A549 treated with ZK216348 at 1 μM for 4 hours (cell line): ENCODE measurements around the gene CHCHD5. TPM values are rescaled to one million over a fixed set of nuclear protein-coding genes. Genes with fewer than 3 reads are reported as not detected.

Experiments
- total RNA-seq: library from RNA; stranded (reverse); fragments of 200-300 nt; extraction: Qiagen RNA extraction; gene quantifications from 5 replicates; pipeline ENCODE4 v1.2.3, GENCODE V29; 2022; ENCODE audit warnings: low read depth

The CHCHD5 gene
- 52.6 to 67.5 TPM (median 61.6 TPM) in 5 replicates for total RNA-seq

DNA sequence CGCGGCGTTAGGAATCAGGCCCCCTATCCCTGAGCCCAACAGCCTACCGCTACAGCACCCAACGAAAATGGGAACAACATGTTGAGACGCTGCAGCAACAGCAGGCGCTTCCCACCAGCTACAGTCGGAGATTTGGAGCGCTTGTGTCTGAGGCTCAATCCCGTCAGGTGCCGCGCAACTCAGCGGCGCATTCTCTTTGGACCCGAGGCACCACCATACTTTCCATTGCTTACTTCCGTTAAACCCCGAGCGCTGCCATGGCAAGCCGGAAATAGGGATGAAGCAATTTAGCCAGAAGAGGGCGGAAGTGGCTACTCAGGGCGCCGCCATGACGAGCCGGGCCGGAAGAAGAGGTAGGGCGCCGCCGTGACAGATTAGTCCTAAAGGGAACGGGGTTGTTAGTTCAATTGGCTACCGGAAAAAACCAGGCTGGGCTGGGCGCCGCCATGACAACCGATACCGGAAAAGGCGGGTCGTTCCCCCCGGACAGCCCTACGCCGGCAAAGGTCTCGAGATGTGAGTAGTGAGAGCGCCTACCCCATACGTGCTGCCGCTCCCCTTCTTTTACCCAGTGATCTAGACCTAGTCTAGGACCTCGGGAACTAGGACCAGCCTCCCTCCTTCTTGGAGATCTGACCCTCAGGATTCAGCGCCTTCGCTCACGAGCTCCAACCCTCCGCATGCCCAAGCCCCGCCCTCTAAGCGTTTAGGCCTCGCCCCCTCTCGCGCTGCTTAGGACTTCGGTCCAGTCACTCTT, at the start of gene CHCHD5:
CHCHD5 (plus strand) TSS at position 476 of the 757 bp plus-strand sequence; CDS start at position 515, 39 bp downstream.

DNA sequence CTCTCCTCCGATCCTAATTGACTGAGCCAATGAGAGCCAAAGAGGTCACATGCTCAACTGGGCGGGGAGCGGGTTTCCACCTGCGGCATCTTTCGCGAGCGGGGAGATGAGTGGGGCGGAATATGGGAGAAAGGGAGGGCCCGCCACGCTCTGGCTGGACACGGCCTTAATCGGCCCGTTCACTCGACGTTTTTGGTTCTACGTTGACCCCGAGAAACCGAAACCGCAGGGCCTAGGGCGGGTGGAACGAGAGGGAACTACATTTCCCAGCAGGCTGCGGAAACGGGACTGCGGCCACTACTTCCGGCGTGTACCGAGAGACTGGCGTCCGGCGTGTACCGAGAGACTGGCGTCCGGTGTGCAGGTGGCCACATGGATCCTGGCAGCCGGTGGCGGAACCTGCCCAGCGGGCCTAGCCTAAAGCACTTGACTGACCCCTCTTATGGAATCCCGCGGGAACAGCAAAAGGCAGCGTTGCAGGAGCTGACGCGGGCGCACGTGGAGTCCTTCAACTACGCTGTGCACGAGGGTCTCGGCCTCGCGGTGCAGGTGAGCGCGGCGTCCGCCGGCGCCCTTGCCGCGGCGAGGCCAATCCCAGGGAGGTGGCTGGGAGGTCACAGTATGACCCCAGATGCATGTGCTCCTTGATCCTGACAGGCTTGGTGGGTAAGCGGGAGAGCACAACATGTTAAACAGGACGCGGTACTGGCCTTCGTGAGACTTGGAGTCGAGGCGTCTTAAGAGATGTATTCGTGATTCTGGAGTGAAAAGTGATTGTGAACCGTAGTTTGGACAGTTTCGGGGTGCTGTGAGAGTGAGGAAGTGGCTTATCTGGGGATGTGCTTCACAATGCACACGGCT, 42.1 kb upstream of the CHCHD5 start, which contains the start of gene POLR1B:
POLR1B (plus strand) TSS at position 343 of the 861 bp plus-strand sequence; CDS start at position 373, 30 bp downstream.

Other genes starting within 250 kb of the CHCHD5 start
- 2.0 to 4.1 TPM (median 2.7 TPM) in 5 replicates for gene RGPD8, start 151.0 kb upstream of the CHCHD5 start, total RNA-seq
- 29.5 to 45.5 TPM (median 42.1 TPM) in 5 replicates for gene TTL, start 102.5 kb upstream of the CHCHD5 start, total RNA-seq
- 20.3 to 31.0 TPM (median 25.8 TPM) in 5 replicates for gene POLR1B, start 42.1 kb upstream of the CHCHD5 start, total RNA-seq
- gene SLC20A1, start 61.3 kb downstream of the CHCHD5 start, total RNA-seq, result 127 to 149 TPM (median 135 TPM) in 5 replicates
- gene NT5DC4, start 136.4 kb downstream of the CHCHD5 start, total RNA-seq, result not detected in 5 replicates
- 10.2 to 20.6 TPM (median 14.9 TPM) in 5 replicates for gene CKAP2L, start 180.0 kb downstream of the CHCHD5 start, total RNA-seq
- 0.07 to 0.37 TPM (median 0.22 TPM) in 3 of 5 replicates, not detected in the others for gene IL1A, start 199.9 kb downstream of the CHCHD5 start, total RNA-seq